Liver (tissue), 9 donors: ENCODE results near the gene INHBC. TPM values are rescaled to one million over a fixed set of nuclear protein-coding genes. Genes with fewer than 3 reads are reported as not detected.

ENCODE experiments used
- DNase-seq: peaks from one replicate; pipeline ENCODE4 v3.0.0-alpha.2; 2017; ENCODE audit warnings: low spot score
- H3K27ac ChIP-seq, 2 donors: one replicate each; pipeline ENCODE4 v1.7.0; 2013; ENCODE audit warnings: inconsistent platforms in 2 of 2, low read length in 2 of 2, control low read depth in 1 of 2, low read depth in 1 of 2, mild to moderate bottlenecking in 1 of 2
- H3K27me3 ChIP-seq, 4 donors: one replicate each; pipeline versions ENCODE4 v1.6.1 to v1.7.0; 2013; ENCODE audit warnings: low read length in 3 of 4, inconsistent platforms in 1 of 4, mild to moderate bottlenecking in 1 of 4, moderate library complexity in 1 of 4; ENCODE audit not compliant: control insufficient read depth in 4 of 4, insufficient read depth in 4 of 4
- H3K36me3 ChIP-seq, 4 donors: one replicate each; pipeline versions ENCODE4 v1.6.1 to v1.7.0; 2013; ENCODE audit warnings: low read length in 3 of 4, mild to moderate bottlenecking in 3 of 4, low read depth in 1 of 4, moderate library complexity in 1 of 4; ENCODE audit not compliant: control insufficient read depth in 4 of 4, insufficient read depth in 3 of 4
- H3K4me1 ChIP-seq, 4 donors: one replicate each; pipeline versions ENCODE4 v1.6.1 to v1.7.0; 2013; ENCODE audit warnings: low read length in 3 of 4, mild to moderate bottlenecking in 3 of 4, moderate library complexity in 1 of 4; ENCODE audit not compliant: control insufficient read depth in 4 of 4, insufficient read depth in 4 of 4
- H3K4me3 ChIP-seq, 3 donors: one replicate each; pipeline versions ENCODE4 v1.6.1 to v1.7.0; 2013; ENCODE audit warnings: low read length in 3 of 3, control low read depth in 1 of 3, low read depth in 1 of 3, mild to moderate bottlenecking in 1 of 3
- H3K9ac ChIP-seq, 2 donors: one replicate each; pipeline ENCODE4 v1.7.0; 2013; ENCODE audit warnings: low read length in 2 of 2, mild to moderate bottlenecking in 2 of 2, moderate library complexity in 2 of 2, control low read depth in 1 of 2, low read depth in 1 of 2
- H3K9me3 ChIP-seq, 4 donors: one replicate each; pipeline versions ENCODE4 v1.6.1 to v1.7.0; 2013; ENCODE audit warnings: low read length in 3 of 4; ENCODE audit not compliant: control insufficient read depth in 4 of 4
- ATF3 ChIP-seq: IDR thresholded peaks from 2 replicates; pipeline ENCODE4 v1.6.1; 2016; ENCODE audit warnings: antibody characterized with exemption
- CTCF ChIP-seq: fragments of 150-350 bp; IDR thresholded peaks from 2 replicates; pipeline ENCODE4 v1.5.1; 2017; ENCODE audit warnings: improper control_type of control experiment, low read depth, low read length; ENCODE audit not compliant: missing input control
- FOXA1 ChIP-seq: IDR thresholded peaks from 2 replicates; pipeline ENCODE4 v1.6.1; 2016; ENCODE audit warnings: antibody characterized with exemption
- FOXA2 ChIP-seq: IDR thresholded peaks from 2 replicates; pipeline ENCODE4 v1.6.1; 2016; ENCODE audit warnings: antibody characterized with exemption
- GABPA ChIP-seq, 2 donors: IDR thresholded peaks in 1 of 2; conservative IDR thresholded peaks in 1 of 2; 2 replicates each; pipeline ENCODE4 v1.6.1; 2016; ENCODE audit warnings: antibody characterized with exemption in 2 of 2, mild to moderate bottlenecking in 1 of 2, moderate library complexity in 1 of 2
- HNF4A ChIP-seq, 2 donors: conservative IDR thresholded peaks; 2 replicates each; pipeline ENCODE4 v1.6.1; 2016; ENCODE audit warnings: antibody characterized with exemption in 2 of 2, mild to moderate bottlenecking in 2 of 2
- HNF4G ChIP-seq: IDR thresholded peaks from 2 replicates; pipeline ENCODE4 v1.6.1; 2016; ENCODE audit warnings: antibody characterized with exemption
- JUND ChIP-seq, 2 donors: IDR thresholded peaks; 2 replicates each; pipeline ENCODE4 v1.6.1; 2016; ENCODE audit warnings: antibody characterized with exemption in 2 of 2
- MAX ChIP-seq: IDR thresholded peaks from 2 replicates; pipeline ENCODE4 v1.6.1; 2016; ENCODE audit warnings: antibody characterized with exemption
- NR2F2 ChIP-seq: IDR thresholded peaks from 2 replicates; pipeline ENCODE4 v1.6.1; 2016; ENCODE audit warnings: antibody characterized with exemption
- RAD21 ChIP-seq, 2 donors: IDR thresholded peaks; 2 replicates each; pipeline ENCODE4 v1.6.1; 2016; ENCODE audit warnings: antibody characterized with exemption in 2 of 2, mild to moderate bottlenecking in 2 of 2
- RXRA ChIP-seq, 2 donors: IDR thresholded peaks; 2 replicates each; pipeline ENCODE4 v1.6.1; 2017 to 2018; ENCODE audit warnings: antibody characterized with exemption in 2 of 2, mild to moderate bottlenecking in 1 of 2
- TAF1 ChIP-seq: conservative IDR thresholded peaks from 2 replicates; pipeline ENCODE4 v1.6.1; 2016; ENCODE audit warnings: antibody characterized with exemption, mild to moderate bottlenecking
- YY1 ChIP-seq: IDR thresholded peaks from 2 replicates; pipeline ENCODE4 v1.6.1; 2016; ENCODE audit warnings: antibody characterized with exemption, mild to moderate bottlenecking
- WGBS: extraction: QIAGEN DNeasy Blood & Tissue Kit; methylation state at CpG from one replicate; pipeline ENCODE4 v1.1.7; 2013; 5-methylcytosine and 5-hydroxymethylcytosine counted together
- polyA plus RNA-seq, 2 donors: library from polyadenylated mRNA; stranded (reverse) in 1 of 2; unstranded in 1 of 2; fragments of 200-250 nt in 1 of 2; fragments of >200 nt in 1 of 2; fragmentation: Nextera tagmentation in 1 of 2; extraction: Ambion mirVana in 1 of 2; gene quantifications; one replicate each; pipeline versions ENCODE4 v1.2.1 to v1.2.3, GENCODE V29; 2013 to 2015
- total RNA-seq, 2 donors: library from RNA; depleted of rRNA; stranded (reverse); fragments of >200 nt; gene quantifications; one replicate each; pipeline ENCODE4 v1.2.3, GENCODE V29; 2014
- TF ChIP-seq, protein P1 (sequence below): IDR thresholded peaks from 2 replicates; pipeline ENCODE4 v1.6.1; 2016; ENCODE audit warnings: antibody characterized with exemption, mild to moderate bottlenecking
- donor health status: healthy.
- donor health status: healthy.
- donor health status: healthy.
- donor health status: healthy.
- donor health status: healthy.

The INHBC gene
- total and polyA plus RNA-seq, 4 donors, result 2.8 to 134 (median 86.7) TPM

DNA sequence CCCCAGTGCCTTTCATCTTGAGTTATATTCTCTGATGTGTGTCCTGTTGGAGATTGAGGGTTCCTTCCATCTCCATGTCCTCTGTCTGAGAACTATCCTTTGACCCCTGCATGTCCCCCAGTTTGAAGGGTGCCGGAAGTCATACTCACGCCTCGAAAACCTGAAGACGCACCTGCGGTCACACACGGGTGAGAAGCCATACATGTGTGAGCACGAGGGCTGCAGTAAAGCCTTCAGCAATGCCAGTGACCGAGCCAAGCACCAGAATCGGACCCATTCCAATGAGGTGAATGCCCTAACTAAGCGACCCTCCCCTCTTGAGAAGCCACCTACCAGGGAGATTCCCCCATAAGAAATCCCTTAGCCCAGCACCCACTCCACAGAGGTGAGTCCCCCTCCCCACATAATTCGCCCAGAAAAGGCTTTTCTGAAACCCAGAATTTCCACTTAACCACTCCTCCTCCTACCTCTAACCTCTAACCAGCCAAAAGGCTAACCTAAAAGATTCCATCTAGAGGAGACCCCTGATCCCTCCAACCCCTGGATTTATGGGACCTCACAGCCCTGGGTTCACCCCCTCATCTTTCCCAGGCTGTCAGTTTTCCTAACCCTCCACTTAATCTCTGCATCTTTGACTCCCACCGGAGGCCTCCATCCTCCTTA is 32.8 kb downstream of the INHBC start:
- 87% methylated on average over 12 of the region's 12 CpGs for WGBS
- peaks cover 0 to 2% (median 0%) of the 10 kb centered on the region in 4 donors for H3K36me3 ChIP-seq
- no peaks in the 10 kb centered on the region for H3K9me3 ChIP-seq
- H3K9ac ChIP-seq, result no peak overlapping the region
- DNase-seq, result no peak
- H3K4me3 ChIP-seq, result no peak overlapping the region
- TF ChIP-seq GABPA (IDR thresholded peaks at IDR 0.05 in 1 of 2, conservative IDR thresholded peaks at IDR 0.05 in 1 of 2) (no peak), FOXA2 (no peak), MAX (no peak), HNF4G (no peak), JUND (IDR thresholded peaks at IDR 0.05) (no peak), RXRA (IDR thresholded peaks at IDR 0.05) (no peak), HNF4A (conservative IDR thresholded peaks at IDR 0.05) (no peak), FOXA1 (no peak), TAF1 (no peak), NR2F2 (no peak), RAD21 (IDR thresholded peaks at IDR 0.05) (no peak), ATF3 (no peak)
- no peak overlapping the region for H3K27ac ChIP-seq
- H3K4me1 ChIP-seq, result peaks cover 0 to 9% (median 3%) of the 10 kb centered on the region in 4 donors
- no peaks in the 10 kb centered on the region for H3K27me3 ChIP-seq

GRCh38 chr12:57467915-57468314 is 33.3 kb downstream of the INHBC start:
- TF ChIP-seq HNF4A (conservative IDR thresholded peaks at IDR 0.05) (no peak), YY1 (no peak)
- no peak for DNase-seq
- no peak overlapping the region for H3K27ac ChIP-seq

DNA sequence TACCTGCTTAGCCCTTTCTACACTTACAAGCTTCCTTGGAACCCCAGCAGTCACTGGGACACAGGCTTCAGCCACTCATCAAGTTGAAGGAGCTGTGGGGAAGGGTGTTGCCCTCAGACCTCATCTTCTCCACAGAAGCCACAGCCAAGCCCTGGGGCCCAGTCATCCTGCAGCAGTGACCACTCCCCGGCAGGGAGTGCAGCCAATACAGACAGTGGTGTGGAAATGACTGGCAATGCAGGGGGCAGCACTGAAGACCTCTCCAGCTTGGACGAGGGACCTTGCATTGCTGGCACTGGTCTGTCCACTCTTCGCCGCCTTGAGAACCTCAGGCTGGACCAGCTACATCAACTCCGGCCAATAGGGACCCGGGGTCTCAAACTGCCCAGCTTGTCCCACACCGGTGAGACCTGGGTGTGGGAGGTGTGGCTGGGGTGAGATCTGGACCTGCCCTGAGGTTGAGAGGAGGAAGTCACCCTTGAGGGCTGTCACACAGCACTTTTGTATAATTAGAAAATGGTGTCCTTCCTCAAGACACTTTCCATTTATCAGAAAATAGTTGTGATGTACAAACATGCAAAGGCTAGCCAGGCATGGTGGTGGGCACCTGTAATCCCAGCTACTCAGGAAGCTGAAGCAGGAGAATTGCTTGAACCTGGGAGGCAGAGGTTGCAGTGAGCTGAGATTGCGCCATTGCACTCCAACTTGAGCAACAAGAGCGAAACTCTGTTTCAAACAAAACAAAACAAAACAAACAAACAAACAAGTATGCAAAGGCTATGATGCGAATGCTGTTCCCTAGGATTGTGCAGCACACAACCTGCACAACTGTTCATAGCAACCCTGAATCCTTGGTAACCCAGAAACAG is 34.9 kb downstream of the INHBC start:
- Histone ChIP-seq H3K27me3 (peaks cover 0 to 3% (median 0%) of the 10 kb centered on the region in 4 donors), H3K9me3 (no peaks in the 10 kb centered on the region), H3K27ac (no peak overlapping the region), H3K4me1 (peaks cover 0 to 3% (median 1%) of the 10 kb centered on the region in 4 donors), H3K4me3 (no peak overlapping the region), H3K9ac (no peak overlapping the region), H3K36me3 (peaks cover 0 to 2% (median 0%) of the 10 kb centered on the region in 4 donors)
- no peak for DNase-seq
- 84% methylated on average over 10 of the region's 10 CpGs for WGBS
- TF ChIP-seq CTCF (no peak), RAD21 (IDR thresholded peaks at IDR 0.05) (no peak)
- TF ChIP-seq, protein P1, sequence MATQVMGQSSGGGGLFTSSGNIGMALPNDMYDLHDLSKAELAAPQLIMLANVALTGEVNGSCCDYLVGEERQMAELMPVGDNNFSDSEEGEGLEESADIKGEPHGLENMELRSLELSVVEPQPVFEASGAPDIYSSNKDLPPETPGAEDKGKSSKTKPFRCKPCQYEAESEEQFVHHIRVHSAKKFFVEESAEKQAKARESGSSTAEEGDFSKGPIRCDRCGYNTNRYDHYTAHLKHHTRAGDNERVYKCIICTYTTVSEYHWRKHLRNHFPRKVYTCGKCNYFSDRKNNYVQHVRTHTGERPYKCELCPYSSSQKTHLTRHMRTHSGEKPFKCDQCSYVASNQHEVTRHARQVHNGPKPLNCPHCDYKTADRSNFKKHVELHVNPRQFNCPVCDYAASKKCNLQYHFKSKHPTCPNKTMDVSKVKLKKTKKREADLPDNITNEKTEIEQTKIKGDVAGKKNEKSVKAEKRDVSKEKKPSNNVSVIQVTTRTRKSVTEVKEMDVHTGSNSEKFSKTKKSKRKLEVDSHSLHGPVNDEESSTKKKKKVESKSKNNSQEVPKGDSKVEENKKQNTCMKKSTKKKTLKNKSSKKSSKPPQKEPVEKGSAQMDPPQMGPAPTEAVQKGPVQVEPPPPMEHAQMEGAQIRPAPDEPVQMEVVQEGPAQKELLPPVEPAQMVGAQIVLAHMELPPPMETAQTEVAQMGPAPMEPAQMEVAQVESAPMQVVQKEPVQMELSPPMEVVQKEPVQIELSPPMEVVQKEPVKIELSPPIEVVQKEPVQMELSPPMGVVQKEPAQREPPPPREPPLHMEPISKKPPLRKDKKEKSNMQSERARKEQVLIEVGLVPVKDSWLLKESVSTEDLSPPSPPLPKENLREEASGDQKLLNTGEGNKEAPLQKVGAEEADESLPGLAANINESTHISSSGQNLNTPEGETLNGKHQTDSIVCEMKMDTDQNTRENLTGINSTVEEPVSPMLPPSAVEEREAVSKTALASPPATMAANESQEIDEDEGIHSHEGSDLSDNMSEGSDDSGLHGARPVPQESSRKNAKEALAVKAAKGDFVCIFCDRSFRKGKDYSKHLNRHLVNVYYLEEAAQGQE, result no peak

More at GRCh38 chr12:57467915-57468314, 33.3 kb downstream of the INHBC start:
- H3K4me3 ChIP-seq, result no peak overlapping the region
- H3K9me3 ChIP-seq, result no peaks in the 10 kb centered on the region
- peaks cover 0 to 4% (median 1%) of the 10 kb centered on the region in 4 donors for H3K4me1 ChIP-seq
- 90% methylated on average over 11 of the region's 11 CpGs for WGBS
- no peaks in the 10 kb centered on the region for H3K27me3 ChIP-seq
- no peak overlapping the region for H3K9ac ChIP-seq
- H3K36me3 ChIP-seq, result peaks cover 0 to 2% (median 0%) of the 10 kb centered on the region in 4 donors
